Keratinocyte (primary cell): ENCODE measurements around the gene CHD3. TPM values are rescaled to one million over a fixed set of nuclear protein-coding genes. Genes with fewer than 3 reads are reported as not detected.

Experiments
- DNase-seq: peaks from one replicate; pipeline ENCODE4 v3.0.0-alpha.2; 2011; ENCODE audit warnings: low read depth, missing footprints, low spot score
- FAIRE-seq: peaks from 2 replicates; lab custom pipeline; 2011; peaks lifted over from hg19 to GRCh38; lab: Jason Lieb, UNC
- H2AFZ ChIP-seq: 2 replicates; pipeline ENCODE4 v1.6.0; 2012; ENCODE audit warnings: low read length, control low read depth, inconsistent platforms; ENCODE audit not compliant: control insufficient read depth
- H3K27ac ChIP-seq: 2 replicates; pipeline ENCODE4 v1.5.1; 2011; ENCODE audit warnings: low read length; ENCODE audit not compliant: control insufficient read depth, insufficient read depth
- H3K27me3 ChIP-seq: 3 replicates; pipeline ENCODE4 v1.6.0; 2011; ENCODE audit warnings: low read length; ENCODE audit not compliant: control insufficient read depth, insufficient read depth; ENCODE audit errors: extremely low read depth
- H3K36me3 ChIP-seq, 2 experiments: 2 replicates in 1 of 2; 3 replicates in 1 of 2; pipeline ENCODE4 v1.5.1; 2011; ENCODE audit warnings: low read length in 2 of 2, mild to moderate bottlenecking in 1 of 2; ENCODE audit not compliant: control insufficient read depth in 2 of 2, insufficient read depth in 2 of 2; ENCODE audit errors: extremely low read depth in 1 of 2
- H3K4me1 ChIP-seq: 3 replicates; pipeline ENCODE4 v1.5.1; 2011; ENCODE audit warnings: low read length; ENCODE audit not compliant: control insufficient read depth, insufficient read depth; ENCODE audit errors: extremely low read depth
- H3K4me2 ChIP-seq: 3 replicates; pipeline ENCODE4 v1.6.0; 2011; ENCODE audit warnings: low read depth, low read length; ENCODE audit not compliant: control insufficient read depth, insufficient read depth; ENCODE audit errors: extremely low read depth
- H3K4me3 ChIP-seq, 3 experiments: fragments of 200-600 bp in 1 of 3; sonication (generic) in 1 of 3; 2 replicates in 2 of 3; 3 replicates in 1 of 3; pipeline ENCODE4 v1.5.1; 2011 to 2016; ENCODE audit warnings: low read length in 3 of 3, mild to moderate bottlenecking in 3 of 3, control low read depth in 2 of 3, inconsistent platforms in 1 of 3, low read depth in 1 of 3, mixed read lengths in 1 of 3, mixed run types in 1 of 3, moderate library complexity in 1 of 3; ENCODE audit not compliant: control insufficient read depth in 2 of 3, insufficient read depth in 2 of 3; ENCODE audit errors: extremely low read depth in 1 of 3
- H3K79me2 ChIP-seq: 2 replicates; pipeline ENCODE4 v1.6.0; 2012; ENCODE audit warnings: low read length; ENCODE audit not compliant: control insufficient read depth, insufficient read depth
- H3K9ac ChIP-seq: 3 replicates; pipeline ENCODE4 v1.6.0; 2011; ENCODE audit warnings: low read length; ENCODE audit not compliant: control insufficient read depth, insufficient read depth; ENCODE audit errors: extremely low read depth
- H3K9me1 ChIP-seq: 3 replicates; pipeline ENCODE4 v1.6.0; 2011; ENCODE audit warnings: low read length; ENCODE audit not compliant: control insufficient read depth, insufficient read depth; ENCODE audit errors: extremely low read depth
- H3K9me3 ChIP-seq: 2 replicates; pipeline ENCODE4 v1.5.1; 2012; ENCODE audit warnings: low read depth, low read length; ENCODE audit not compliant: control insufficient read depth
- H4K20me1 ChIP-seq: 3 replicates; pipeline ENCODE4 v1.6.0; 2011; ENCODE audit warnings: low read length; ENCODE audit not compliant: control insufficient read depth, insufficient read depth; ENCODE audit errors: extremely low read depth
- CTCF ChIP-seq, 3 experiments: IDR thresholded peaks in 1 of 3; conservative IDR thresholded peaks in 1 of 3; optimal IDR thresholded peaks in 1 of 3; 2 replicates in 2 of 3; 3 replicates in 1 of 3; pipeline versions ENCODE3 to v1.5.1; 2011; ENCODE audit warnings: low read length in 3 of 3, mild to moderate bottlenecking in 3 of 3, moderate library complexity in 2 of 3, control low read depth in 1 of 3, inconsistent platforms in 1 of 3; ENCODE audit not compliant: insufficient read depth in 2 of 3; ENCODE audit errors: extremely low read depth in 1 of 3
- EZH2 ChIP-seq: IDR thresholded peaks from one replicate; pipeline ENCODE4 v1.6.1; 2012; ENCODE audit warnings: inconsistent platforms, mild to moderate bottlenecking, low read length, moderate library complexity
- dilution Hi-C: fragments of 300-500 bp; cut with MboI; formaldehyde crosslinking; loops from one replicate; pipeline ENCODE4 v1.7.0; 2020; ENCODE audit warnings: low sequenced_read_pairs; ENCODE audit not compliant: extremely low pct_ligation_motif_present
- polyA plus RNA-seq, 5 experiments: library from polyadenylated mRNA; depleted of rRNA in 3 of 5; stranded (reverse) in 3 of 5; stranded (forward) in 1 of 5; unstranded in 1 of 5; fragments of >200 nt; gene quantifications; 1 replicate in 1 of 5; 2 replicates in 3 of 5; 3 replicates in 1 of 5; pipeline versions ENCODE4 v1.2.1 to v1.2.3, GENCODE V29; 2011 to 2012; ENCODE audit warnings: missing spikeins in 2 of 5, low read depth in 1 of 5, low replicate concordance in 1 of 5

CHD3 gene
- polyA plus RNA-seq, 1 donor (not counting 4 experiments of a cell fraction or from before 2014, with no cell fraction given): 30.1 TPM

- no peaks in the 10 kb centered on the region for H3K36me3 ChIP-seq
- no peaks in the 10 kb centered on the region for H3K79me2 ChIP-seq
- FAIRE-seq: no peak
- H3K27ac ChIP-seq: peak overlapping the region; percentile 34
- peak overlapping the region; percentile 89 for H2AFZ ChIP-seq
- H3K4me3 ChIP-seq: peak overlapping the region in 2 of 3 experiments; percentile 51 to 71
- H3K9ac ChIP-seq: peak overlapping the region; percentile 63
- H3K4me2 ChIP-seq: peak overlapping the region; percentile 84
- no peaks in the 10 kb centered on the region for H3K27me3 ChIP-seq
- H3K4me1 ChIP-seq: peaks cover 9% of the 10 kb centered on the region
- no peaks in the 10 kb centered on the region for H3K9me3 ChIP-seq
- dilution Hi-C loops: no loop called here
- no peak for DNase-seq
- H3K9me1 ChIP-seq: no peaks in the 10 kb centered on the region
- TF ChIP-seq CTCF (optimal IDR thresholded peaks at IDR 0.05 in 1 of 3, IDR thresholded peaks at IDR 0.05 in 1 of 3, conservative IDR thresholded peaks at IDR 0.05 in 1 of 3; ENCODE audit: extremely low read depth in 1 of 3, insufficient read depth in 2 of 3, low read length in 3 of 3) (peak in 1 of 3 experiments; percentile 3), EZH2 (no peak)
- H4K20me1 ChIP-seq: no peaks in the 10 kb centered on the region
These were observed 33.8 kb downstream of the CHD3 start for GRCh38 chr17:7922269-7922844.

GRCh38 chr17:7922845-7923628 lies 34.4 kb downstream of the CHD3 start:
- no peaks in the 10 kb centered on the region for H3K27me3 ChIP-seq
- H3K4me3 ChIP-seq: peak overlapping the region in 2 of 3 experiments; percentile 51 to 71
- no peaks in the 10 kb centered on the region for H3K9me3 ChIP-seq
- H3K9me1 ChIP-seq: no peaks in the 10 kb centered on the region
- FAIRE-seq: peak; percentile 41
- peaks cover 0 to 3% of the 10 kb centered on the region in 2 experiments for H3K36me3 ChIP-seq
- H3K4me1 ChIP-seq: peaks cover 9% of the 10 kb centered on the region
- no peak for DNase-seq
- H2AFZ ChIP-seq: peak overlapping the region; percentile 89
- dilution Hi-C loops: no loop called here
- H3K79me2 ChIP-seq: no peaks in the 10 kb centered on the region
- peak overlapping the region; percentile 63 for H3K9ac ChIP-seq
- peak overlapping the region; percentile 84 for H3K4me2 ChIP-seq
- TF ChIP-seq EZH2: no peak
- peak overlapping the region; percentile 34 for H3K27ac ChIP-seq
- no peaks in the 10 kb centered on the region for H4K20me1 ChIP-seq
